Keratinocyte (primary cell): ENCODE measurements around the gene VPREB1.
"Not testable (repeated sequence)": the region's sequence is repeated elsewhere in the genome, so short reads cannot be mapped to it uniquely, and the experiment has no call there.

Experiments
- EZH2 ChIP-seq: IDR thresholded peaks from one replicate; pipeline ENCODE4 v1.6.1; 2012; ENCODE audit warnings: inconsistent platforms, mild to moderate bottlenecking, low read length, moderate library complexity
- TF ChIP-seq, protein P1 (sequence below), 3 experiments: IDR thresholded peaks in 1 of 3; conservative IDR thresholded peaks in 1 of 3; optimal IDR thresholded peaks in 1 of 3; 2 replicates in 2 of 3; 3 replicates in 1 of 3; pipeline versions ENCODE3 to v1.5.1; 2011; ENCODE audit warnings: low read length in 3 of 3, mild to moderate bottlenecking in 3 of 3, moderate library complexity in 2 of 3, control low read depth in 1 of 3, inconsistent platforms in 1 of 3; ENCODE audit not compliant: insufficient read depth in 2 of 3; ENCODE audit errors: extremely low read depth in 1 of 3

DNA sequence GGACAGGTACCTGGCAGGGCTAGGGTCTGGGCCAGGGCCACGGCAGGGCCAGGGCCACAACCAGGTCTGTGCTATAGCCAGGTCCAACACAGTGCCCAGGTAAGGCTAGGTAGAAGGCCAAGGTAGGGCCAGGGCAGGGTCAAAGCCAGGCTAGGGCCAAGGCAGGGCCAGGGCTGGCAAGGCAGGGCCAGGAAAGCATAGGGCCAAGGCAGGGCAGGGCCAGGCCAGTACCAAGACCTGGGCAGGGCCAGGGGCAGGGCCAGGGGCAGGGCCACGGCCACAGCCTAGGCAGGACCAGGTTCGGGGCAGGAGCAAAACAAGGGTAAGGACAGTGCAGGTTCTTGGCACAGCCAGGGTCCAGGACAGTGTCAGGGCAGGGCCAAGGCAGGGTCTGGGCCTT lies 48.1 kb downstream of the VPREB1 start:
- TF ChIP-seq, protein P1, sequence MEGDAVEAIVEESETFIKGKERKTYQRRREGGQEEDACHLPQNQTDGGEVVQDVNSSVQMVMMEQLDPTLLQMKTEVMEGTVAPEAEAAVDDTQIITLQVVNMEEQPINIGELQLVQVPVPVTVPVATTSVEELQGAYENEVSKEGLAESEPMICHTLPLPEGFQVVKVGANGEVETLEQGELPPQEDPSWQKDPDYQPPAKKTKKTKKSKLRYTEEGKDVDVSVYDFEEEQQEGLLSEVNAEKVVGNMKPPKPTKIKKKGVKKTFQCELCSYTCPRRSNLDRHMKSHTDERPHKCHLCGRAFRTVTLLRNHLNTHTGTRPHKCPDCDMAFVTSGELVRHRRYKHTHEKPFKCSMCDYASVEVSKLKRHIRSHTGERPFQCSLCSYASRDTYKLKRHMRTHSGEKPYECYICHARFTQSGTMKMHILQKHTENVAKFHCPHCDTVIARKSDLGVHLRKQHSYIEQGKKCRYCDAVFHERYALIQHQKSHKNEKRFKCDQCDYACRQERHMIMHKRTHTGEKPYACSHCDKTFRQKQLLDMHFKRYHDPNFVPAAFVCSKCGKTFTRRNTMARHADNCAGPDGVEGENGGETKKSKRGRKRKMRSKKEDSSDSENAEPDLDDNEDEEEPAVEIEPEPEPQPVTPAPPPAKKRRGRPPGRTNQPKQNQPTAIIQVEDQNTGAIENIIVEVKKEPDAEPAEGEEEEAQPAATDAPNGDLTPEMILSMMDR (optimal IDR thresholded peaks at IDR 0.05 in 1 of 3, IDR thresholded peaks at IDR 0.05 in 1 of 3, conservative IDR thresholded peaks at IDR 0.05 in 1 of 3; ENCODE audit: extremely low read depth in 1 of 3, insufficient read depth in 2 of 3, low read length in 3 of 3), result not testable (repeated sequence)
- not testable (repeated sequence) for TF ChIP-seq EZH2
